Right atrium auricular region (tissue), 2 donors: Measurements from ENCODE around the gene MOV10L1. TPM values are rescaled to one million over a fixed set of nuclear protein-coding genes. Genes with fewer than 3 reads are reported as not detected.

Experiments
- DNase-seq: peaks from one replicate; pipeline ENCODE4 v3.0.0-alpha.2; 2019; ENCODE audit warnings: low spot score
- H3K27ac ChIP-seq, 2 donors: fragments of 200-600 bp; sonication (generic); 1 replicate in 1 of 2; 2 replicates in 1 of 2; pipeline ENCODE4 v1.5.1; 2016 to 2019
- H3K27me3 ChIP-seq, 2 donors: fragments of 200-600 bp; sonication (generic); one replicate each; pipeline versions ENCODE4 v1.5.1 to v1.6.0; 2017 to 2019
- H3K36me3 ChIP-seq: fragments of 200-600 bp; sonication (generic); one replicate; pipeline ENCODE4 v1.5.1; 2016
- H3K4me1 ChIP-seq, 2 donors: fragments of 200-600 bp; sonication (generic); one replicate each; pipeline versions ENCODE4 v1.5.1 to v1.6.0; 2017 to 2019
- H3K4me3 ChIP-seq, 2 donors: fragments of 200-600 bp; sonication (generic); 1 replicate in 1 of 2; 2 replicates in 1 of 2; pipeline ENCODE4 v1.5.1; 2017 to 2019; ENCODE audit warnings: mild to moderate bottlenecking in 1 of 2, moderate library complexity in 1 of 2
- H3K9me3 ChIP-seq, 2 donors: fragments of 200-600 bp; sonication (generic); one replicate each; pipeline ENCODE4 v1.5.1; 2019
- CTCF ChIP-seq, 2 donors: fragments of 200-600 bp; sonication (generic); IDR thresholded peaks; one replicate each; pipeline ENCODE4 v1.5.1; 2019; ENCODE audit warnings: antibody characterized with exemption in 2 of 2
- total RNA-seq, 2 donors: library from RNA; depleted of rRNA; stranded (reverse); fragments of >200 nt; gene quantifications; one replicate each; pipeline ENCODE4 v1.1.0, GENCODE V29; 2016

Gene MOV10L1
- total RNA-seq, 2 donors from 2014 or later, result 0.43 to 1.1 TPM

- no peak for DNase-seq
- Histone ChIP-seq H3K27ac (peak overlapping the region; percentile 84 to 90), H3K4me1 (peaks cover 5 to 52% of the 10 kb centered on the region in 2 donors), H3K9me3 (no peaks in the 10 kb centered on the region), H3K4me3 (peak overlapping the region in 1 of 2 donors; percentile 51), H3K36me3 (peaks cover 17% of the 10 kb centered on the region), H3K27me3 (no peaks in the 10 kb centered on the region)
- TF ChIP-seq CTCF (IDR thresholded peaks at IDR 0.05), result no peak
These were observed 100.0 kb downstream of the MOV10L1 start for GRCh38 chr22:50189849-50190181.

GRCh38 chr22:50190182-50190940, 100.6 kb downstream of the MOV10L1 start:
- Histone ChIP-seq H3K4me1 (peaks cover 3 to 46% of the 10 kb centered on the region in 2 donors), H3K27ac (peak overlapping the region; percentile 84 to 90), H3K36me3 (peaks cover 19% of the 10 kb centered on the region), H3K4me3 (peak overlapping the region; percentile 41 to 51), H3K9me3 (no peaks in the 10 kb centered on the region), H3K27me3 (no peaks in the 10 kb centered on the region)
- TF ChIP-seq CTCF (IDR thresholded peaks at IDR 0.05), result peak in 1 of 2 donors; percentile 60
- peak; percentile 79 for DNase-seq

GRCh38 chr22:50190941-50191741, 101.3 kb downstream of the MOV10L1 start:
- Histone ChIP-seq H3K27me3 (no peaks in the 10 kb centered on the region), H3K9me3 (no peaks in the 10 kb centered on the region), H3K4me3 (peak overlapping the region; percentile 41 to 51), H3K4me1 (peaks cover 3 to 46% of the 10 kb centered on the region in 2 donors), H3K27ac (peak overlapping the region; percentile 84 to 90), H3K36me3 (peaks cover 26% of the 10 kb centered on the region)
- TF ChIP-seq CTCF (IDR thresholded peaks at IDR 0.05), result no peak
- DNase-seq, result no peak

- H3K4me1 ChIP-seq, result peaks cover 3 to 35% of the 10 kb centered on the region in 2 donors
- peaks cover 34% of the 10 kb centered on the region for H3K36me3 ChIP-seq
- DNase-seq, result no peak
- no peak overlapping the region for H3K4me3 ChIP-seq
- peak overlapping the region in 1 of 2 donors; percentile 10 for H3K27ac ChIP-seq
- no peaks in the 10 kb centered on the region for H3K9me3 ChIP-seq
- TF ChIP-seq CTCF (IDR thresholded peaks at IDR 0.05), result no peak
- no peaks in the 10 kb centered on the region for H3K27me3 ChIP-seq
These were observed 102.8 kb downstream of the MOV10L1 start for GRCh38 chr22:50192436-50193204.

- no peak for DNase-seq
- no peak overlapping the region for H3K4me3 ChIP-seq
- H3K36me3 ChIP-seq, result peaks cover 44% of the 10 kb centered on the region
- H3K27me3 ChIP-seq, result no peaks in the 10 kb centered on the region
- H3K27ac ChIP-seq, result no peak overlapping the region
- no peak for TF ChIP-seq CTCF (IDR thresholded peaks at IDR 0.05)
- H3K9me3 ChIP-seq, result no peaks in the 10 kb centered on the region
- peaks cover 3 to 32% of the 10 kb centered on the region in 2 donors for H3K4me1 ChIP-seq
These were observed 103.8 kb downstream of the MOV10L1 start for GRCh38 chr22:50193621-50194020.
